22Rv1 (cell line): ENCODE results near the gene CMSS1.

Experiments
- ZFX ChIP-seq: fragments of 450-650 bp; IDR thresholded peaks from 2 replicates; pipeline ENCODE4 v1.6.1; 2017; ENCODE audit warnings: antibody characterized with exemption, borderline replicate concordance
- TF ChIP-seq, protein P1 (sequence below): fragments of 450-650 bp; IDR thresholded peaks from 2 replicates; pipeline ENCODE4 v1.5.1; 2017; ENCODE audit warnings: mild to moderate bottlenecking

DNA sequence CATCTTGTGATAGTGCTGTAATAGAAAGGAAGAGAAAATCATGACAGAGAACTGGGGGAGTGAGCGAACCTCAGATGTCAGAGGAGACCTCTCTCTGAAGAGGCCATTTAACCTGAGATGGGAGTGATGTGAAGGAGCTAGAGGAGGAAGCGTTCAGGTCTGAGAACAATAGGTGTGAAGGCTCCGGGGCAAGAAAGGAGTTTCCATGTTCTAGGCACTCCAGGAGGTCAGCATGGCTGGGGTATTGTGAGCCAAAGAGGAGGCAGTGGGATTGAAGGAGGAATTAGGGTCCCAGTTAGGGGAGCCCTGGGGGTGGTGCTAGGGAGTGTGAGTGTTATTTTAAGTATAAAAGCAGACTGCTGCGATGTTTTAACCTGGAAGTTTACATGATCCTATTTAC is 305.4 kb downstream of the CMSS1 start:
- TF ChIP-seq, protein P1, sequence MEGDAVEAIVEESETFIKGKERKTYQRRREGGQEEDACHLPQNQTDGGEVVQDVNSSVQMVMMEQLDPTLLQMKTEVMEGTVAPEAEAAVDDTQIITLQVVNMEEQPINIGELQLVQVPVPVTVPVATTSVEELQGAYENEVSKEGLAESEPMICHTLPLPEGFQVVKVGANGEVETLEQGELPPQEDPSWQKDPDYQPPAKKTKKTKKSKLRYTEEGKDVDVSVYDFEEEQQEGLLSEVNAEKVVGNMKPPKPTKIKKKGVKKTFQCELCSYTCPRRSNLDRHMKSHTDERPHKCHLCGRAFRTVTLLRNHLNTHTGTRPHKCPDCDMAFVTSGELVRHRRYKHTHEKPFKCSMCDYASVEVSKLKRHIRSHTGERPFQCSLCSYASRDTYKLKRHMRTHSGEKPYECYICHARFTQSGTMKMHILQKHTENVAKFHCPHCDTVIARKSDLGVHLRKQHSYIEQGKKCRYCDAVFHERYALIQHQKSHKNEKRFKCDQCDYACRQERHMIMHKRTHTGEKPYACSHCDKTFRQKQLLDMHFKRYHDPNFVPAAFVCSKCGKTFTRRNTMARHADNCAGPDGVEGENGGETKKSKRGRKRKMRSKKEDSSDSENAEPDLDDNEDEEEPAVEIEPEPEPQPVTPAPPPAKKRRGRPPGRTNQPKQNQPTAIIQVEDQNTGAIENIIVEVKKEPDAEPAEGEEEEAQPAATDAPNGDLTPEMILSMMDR = no peak
- no peak for TF ChIP-seq ZFX
